ENCODE data around the gene DPF3. TPM values are rescaled to one million over a fixed set of nuclear protein-coding genes. Genes with fewer than 3 reads are reported as not detected.

Gene DPF3
- total RNA-seq, 1 donor from 2014 or later: 3.0 TPM

GRCh38 chr14:72634691-72635616 is 258.9 kb downstream of the DPF3 start:
- Mint-ChIP-seq H3K36me3 (ENCODE audit: low read depth, unreplicated experiment) (no peaks in the 10 kb centered on the region), H3K4me1 (ENCODE audit: unreplicated experiment) (no peaks in the 10 kb centered on the region), H3K27me3 (ENCODE audit: unreplicated experiment) (no peaks in the 10 kb centered on the region), H3K27ac (ENCODE audit: unreplicated experiment) (no peak overlapping the region), H3K9me3 (ENCODE audit: unreplicated experiment) (no peaks in the 10 kb centered on the region), H3K4me3 (ENCODE audit: unreplicated experiment) (no peak overlapping the region)
- no peak for DNase-seq (ENCODE audit: low spot score)
- no peak for TF ChIP-seq CTCF (IDR thresholded peaks at IDR 0.05; ENCODE audit: unreplicated experiment)

- no peaks in the 10 kb centered on the region for H3K36me3 Mint-ChIP-seq (ENCODE audit: low read depth, unreplicated experiment)
- no peak overlapping the region for H3K4me3 Mint-ChIP-seq (ENCODE audit: unreplicated experiment)
- no peaks in the 10 kb centered on the region for H3K9me3 Mint-ChIP-seq (ENCODE audit: unreplicated experiment)
- TF ChIP-seq CTCF (IDR thresholded peaks at IDR 0.05; ENCODE audit: unreplicated experiment): no peak
- no peak for DNase-seq (ENCODE audit: low spot score)
- H3K27me3 Mint-ChIP-seq (ENCODE audit: unreplicated experiment): no peaks in the 10 kb centered on the region
- H3K4me1 Mint-ChIP-seq (ENCODE audit: unreplicated experiment): no peaks in the 10 kb centered on the region
- no peak overlapping the region for H3K27ac Mint-ChIP-seq (ENCODE audit: unreplicated experiment)
Observed at GRCh38 chr14:72633551-72633950, 260.4 kb downstream of the DPF3 start.

- H3K4me3 Mint-ChIP-seq (ENCODE audit: unreplicated experiment): no peak overlapping the region
- H3K9me3 Mint-ChIP-seq (ENCODE audit: unreplicated experiment): no peaks in the 10 kb centered on the region
- no peaks in the 10 kb centered on the region for H3K36me3 Mint-ChIP-seq (ENCODE audit: low read depth, unreplicated experiment)
- no peaks in the 10 kb centered on the region for H3K4me1 Mint-ChIP-seq (ENCODE audit: unreplicated experiment)
- DNase-seq (ENCODE audit: low spot score): no peak
- H3K27ac Mint-ChIP-seq (ENCODE audit: unreplicated experiment): no peak overlapping the region
- TF ChIP-seq CTCF (IDR thresholded peaks at IDR 0.05; ENCODE audit: unreplicated experiment): no peak
- H3K27me3 Mint-ChIP-seq (ENCODE audit: unreplicated experiment): no peaks in the 10 kb centered on the region
Observed at GRCh38 chr14:72632727-72633126, 261.2 kb downstream of the DPF3 start.

GRCh38 chr14:72631401-72631800 is 262.5 kb downstream of the DPF3 start:
- H3K4me3 Mint-ChIP-seq (ENCODE audit: unreplicated experiment): no peak overlapping the region
- DNase-seq (ENCODE audit: low spot score): no peak
- no peaks in the 10 kb centered on the region for H3K9me3 Mint-ChIP-seq (ENCODE audit: unreplicated experiment)
- H3K4me1 Mint-ChIP-seq (ENCODE audit: unreplicated experiment): no peaks in the 10 kb centered on the region
- no peaks in the 10 kb centered on the region for H3K27me3 Mint-ChIP-seq (ENCODE audit: unreplicated experiment)
- H3K36me3 Mint-ChIP-seq (ENCODE audit: low read depth, unreplicated experiment): no peaks in the 10 kb centered on the region
- no peak for TF ChIP-seq CTCF (IDR thresholded peaks at IDR 0.05; ENCODE audit: unreplicated experiment)
- no peak overlapping the region for H3K27ac Mint-ChIP-seq (ENCODE audit: unreplicated experiment)

- TF ChIP-seq CTCF (IDR thresholded peaks at IDR 0.05; ENCODE audit: unreplicated experiment): no peak
- Mint-ChIP-seq H3K36me3 (ENCODE audit: low read depth, unreplicated experiment) (no peaks in the 10 kb centered on the region), H3K9me3 (ENCODE audit: unreplicated experiment) (no peaks in the 10 kb centered on the region), H3K4me3 (ENCODE audit: unreplicated experiment) (no peak overlapping the region), H3K27me3 (ENCODE audit: unreplicated experiment) (no peaks in the 10 kb centered on the region), H3K4me1 (ENCODE audit: unreplicated experiment) (no peaks in the 10 kb centered on the region), H3K27ac (ENCODE audit: unreplicated experiment) (no peak overlapping the region)
- no peak for DNase-seq (ENCODE audit: low spot score)
Observed at GRCh38 chr14:72630374-72630773, 263.5 kb downstream of the DPF3 start.

Measured in endothelial cell (in vitro differentiated cells).